CD8-positive, alpha-beta memory T cell (primary cell): ENCODE results near the gene SLC38A11. TPM values are rescaled to one million over a fixed set of nuclear protein-coding genes. Genes with fewer than 3 reads are reported as not detected.

ENCODE experiments used
- CTCF ChIA-PET: fragments of 350-600 bp; sonication (Branson Sonifier 250); formaldehyde crosslinking; loops from one replicate; lab custom pipeline; 2021; ENCODE audit warnings: antibody characterized with exemption; lab: Charles Lee
- POLR2A ChIA-PET: fragments of 350-600 bp; sonication (Branson Sonifier 250); formaldehyde crosslinking; loops from one replicate; lab custom pipeline; 2021; ENCODE audit warnings: antibody characterized with exemption; lab: Charles Lee
- DNase-seq, 5 donors: peaks; one replicate each; pipeline versions ENCODE4 v3.0.0 to v3.0.0-alpha.2; 2020 to 2022; ENCODE audit warnings: mixed read lengths in 1 of 5
- H3K27ac ChIP-seq: one replicate; pipeline ENCODE4 v1.7.0; 2013; ENCODE audit warnings: low read depth, mild to moderate bottlenecking, low read length, moderate library complexity
- H3K27me3 ChIP-seq: 2 replicates; pipeline ENCODE4 v1.7.0; 2013; ENCODE audit warnings: low read length, mild to moderate bottlenecking; ENCODE audit not compliant: insufficient read depth, poor library complexity, severe bottlenecking
- H3K36me3 ChIP-seq: 2 replicates; pipeline ENCODE4 v1.7.0; 2013; ENCODE audit warnings: mild to moderate bottlenecking, low read length, moderate library complexity; ENCODE audit not compliant: insufficient read depth
- H3K4me1 ChIP-seq: 2 replicates; pipeline ENCODE4 v1.7.0; 2013; ENCODE audit warnings: mild to moderate bottlenecking, low read length, moderate library complexity; ENCODE audit not compliant: insufficient read depth
- H3K4me3 ChIP-seq: 2 replicates; pipeline ENCODE4 v1.7.0; 2013; ENCODE audit warnings: mild to moderate bottlenecking, low read length
- H3K9me3 ChIP-seq: 2 replicates; pipeline ENCODE4 v1.7.0; 2013; ENCODE audit warnings: mild to moderate bottlenecking, low read length
- H3K27ac Mint-ChIP-seq, 8 donors: one replicate each; pipeline ENCODE4 v1.8.0; 2020 to 2021; ENCODE audit warnings: mixed read lengths in 8 of 8, mild to moderate bottlenecking in 6 of 8, inconsistent platforms in 3 of 8, moderate library complexity in 3 of 8
- H3K27me3 Mint-ChIP-seq, 2 donors: one replicate each; pipeline ENCODE4 v1.8.0; 2020 to 2021; ENCODE audit warnings: mixed read lengths in 2 of 2, mild to moderate bottlenecking in 1 of 2, moderate library complexity in 1 of 2
- H3K36me3 Mint-ChIP-seq, 3 donors: one replicate each; pipeline ENCODE4 v1.8.0; 2020 to 2021; ENCODE audit warnings: mixed read lengths in 3 of 3, inconsistent platforms in 1 of 3, mild to moderate bottlenecking in 1 of 3
- H3K4me1 Mint-ChIP-seq, 3 donors: one replicate each; pipeline ENCODE4 v1.8.0; 2020 to 2021; ENCODE audit warnings: mixed read lengths in 3 of 3, inconsistent platforms in 1 of 3, mild to moderate bottlenecking in 1 of 3
- H3K4me3 Mint-ChIP-seq, 7 donors: one replicate each; pipeline ENCODE4 v1.8.0; 2020 to 2021; ENCODE audit warnings: mixed read lengths in 7 of 7, mild to moderate bottlenecking in 6 of 7, moderate library complexity in 4 of 7, inconsistent platforms in 2 of 7
- H3K9me3 Mint-ChIP-seq, 5 donors: one replicate each; pipeline ENCODE4 v1.8.0; 2020 to 2022; ENCODE audit warnings: mixed read lengths in 5 of 5, mild to moderate bottlenecking in 3 of 5, moderate library complexity in 2 of 5, inconsistent platforms in 1 of 5
- polyA plus RNA-seq: library from polyadenylated mRNA; unstranded; fragments of 300-500 nt; fragmentation: Illumina TruSeq; gene quantifications from one replicate; pipeline ENCODE4 v1.2.3, GENCODE V29; 2021
- total RNA-seq, 2 experiments: library from RNA; stranded (reverse); gene quantifications; one replicate each; pipeline ENCODE4 v1.2.3, GENCODE V29; 2021

SLC38A11 gene
- total and polyA plus RNA-seq, 3 experiments from 2014 or later, result not detected

DNA sequence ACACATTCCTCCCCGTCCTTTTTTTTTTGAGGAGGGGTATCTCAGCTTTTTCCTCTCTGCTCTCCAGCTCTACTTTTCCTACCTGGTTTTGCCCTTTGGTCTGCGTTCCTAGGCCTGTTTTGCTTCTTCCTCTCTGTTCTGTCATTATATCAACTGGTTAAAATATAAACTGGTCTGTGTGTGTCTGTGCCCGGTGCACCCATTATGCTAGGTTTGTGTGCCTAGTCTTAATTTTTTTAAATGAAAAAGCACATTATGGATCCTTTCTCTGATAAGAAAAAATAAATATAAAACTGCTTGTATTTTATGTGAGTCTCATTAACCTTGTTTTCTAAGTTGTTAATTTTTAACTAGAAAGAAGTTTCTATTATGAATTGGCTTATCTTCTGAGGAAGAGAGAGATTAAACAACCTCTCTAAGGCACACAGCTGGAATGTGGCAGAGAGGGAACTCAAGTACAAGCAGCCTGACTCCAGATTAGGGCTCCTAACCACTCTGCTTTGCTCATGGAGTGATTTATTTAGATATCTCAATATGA, 17.4 kb downstream of the SLC38A11 start:
- no peaks in the 10 kb centered on the region for H3K36me3 ChIP-seq
- Mint-ChIP-seq H3K27me3 (no peaks in the 10 kb centered on the region), H3K36me3 (no peaks in the 10 kb centered on the region), H3K4me3 (no peak overlapping the region), H3K9me3 (no peaks in the 10 kb centered on the region), H3K27ac (no peak overlapping the region), H3K4me1 (no peaks in the 10 kb centered on the region)
- DNase-seq, result no peak
- no peaks in the 10 kb centered on the region for H3K4me1 ChIP-seq
- no peak overlapping the region for H3K4me3 ChIP-seq
- H3K27me3 ChIP-seq, result no peaks in the 10 kb centered on the region
- POLR2A ChIA-PET, result no interaction called here
- no peaks in the 10 kb centered on the region for H3K9me3 ChIP-seq
- no peak overlapping the region for H3K27ac ChIP-seq
- CTCF ChIA-PET, result no interaction called here

DNA sequence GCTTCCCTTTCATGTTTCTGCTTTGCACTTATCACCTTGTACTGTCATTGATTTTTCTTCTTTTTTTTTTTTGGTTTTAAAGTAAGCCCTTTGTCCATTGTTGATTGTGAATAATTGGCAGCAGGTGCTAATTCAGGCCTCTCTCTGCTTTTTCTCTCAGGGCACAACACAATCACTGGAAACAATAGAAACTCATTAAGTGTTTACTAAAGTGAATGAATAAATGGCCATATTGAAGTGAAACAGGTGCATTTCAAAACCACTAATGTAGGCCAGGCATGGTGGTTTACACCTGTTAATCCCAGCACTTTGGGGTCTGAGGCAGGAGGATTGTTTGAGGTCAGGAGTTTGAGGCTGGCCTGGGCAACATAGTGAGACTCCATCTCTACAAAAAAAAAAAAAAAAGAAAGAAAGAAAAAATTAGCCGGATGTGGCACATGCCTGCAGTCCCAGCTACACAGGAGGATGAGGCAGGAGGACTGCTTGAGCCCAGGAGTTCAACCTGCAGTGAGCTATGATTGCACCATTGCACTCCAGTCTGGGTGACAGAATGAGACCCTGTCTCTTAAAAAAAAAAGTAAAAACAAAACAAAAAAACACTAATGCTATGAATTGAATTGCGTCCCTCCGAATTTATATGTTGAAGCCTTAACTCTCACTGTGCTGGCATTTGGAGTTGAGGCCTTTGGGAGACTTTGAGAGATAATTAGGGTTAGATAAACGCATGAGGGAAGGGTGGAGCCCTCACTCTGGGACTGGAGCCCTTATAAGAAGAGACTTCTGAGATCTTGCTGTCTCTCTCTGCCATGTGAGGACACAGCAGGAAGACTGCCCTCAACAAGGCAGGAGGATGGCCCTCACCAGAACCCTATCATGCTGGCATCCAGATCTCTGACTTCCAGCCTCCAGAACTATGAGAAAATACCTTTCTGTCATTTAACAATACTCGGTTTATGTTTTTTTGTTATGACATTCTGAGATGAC, 19.9 kb downstream of the SLC38A11 start:
- POLR2A ChIA-PET, result no interaction called here
- no peaks in the 10 kb centered on the region for H3K27me3 Mint-ChIP-seq

DNA sequence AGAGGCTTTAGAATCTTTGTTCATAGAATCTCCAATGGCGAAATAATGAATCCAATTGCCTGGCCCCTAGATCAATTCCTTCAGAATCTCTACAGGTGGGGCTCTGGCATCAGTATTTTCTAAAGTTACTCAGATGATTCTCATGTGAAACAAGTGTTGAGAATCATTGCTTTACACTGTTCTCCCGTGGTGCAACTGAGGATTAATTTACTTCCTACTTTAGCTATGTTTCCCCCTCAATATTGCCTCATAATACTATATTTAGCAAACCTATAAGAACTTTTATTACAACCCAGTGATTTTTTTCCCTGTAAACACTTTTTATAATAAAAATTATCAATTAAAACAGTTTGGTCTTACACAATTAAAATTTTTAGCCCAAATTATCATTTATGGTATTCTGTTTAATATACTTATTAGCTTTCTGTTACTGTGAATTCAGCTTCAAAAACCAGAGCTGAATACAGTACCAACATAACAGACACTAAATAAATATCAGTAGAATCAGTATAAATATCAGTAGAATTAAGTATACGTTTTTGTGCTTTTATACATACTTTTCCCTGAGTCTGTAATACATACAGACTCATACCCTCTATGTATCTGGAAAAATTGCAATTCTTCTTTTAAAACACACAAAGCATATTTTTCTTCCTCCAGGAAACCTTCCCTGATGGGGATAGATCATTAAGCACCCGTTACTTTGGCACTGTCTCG, 20.8 kb downstream of the SLC38A11 start:
- no peak overlapping the region for H3K4me3 Mint-ChIP-seq
- H3K9me3 Mint-ChIP-seq, result peaks cover 0 to 10% (median 3%) of the 10 kb centered on the region in 5 donors
- ChIA-PET CTCF (no interaction called here), POLR2A (no interaction called here)
- no peaks in the 10 kb centered on the region for H3K36me3 ChIP-seq
- DNase-seq, result no peak
- peaks cover 0 to 1% of the 10 kb centered on the region in 2 donors for H3K27me3 Mint-ChIP-seq
- no peaks in the 10 kb centered on the region for H3K4me1 Mint-ChIP-seq
- no peaks in the 10 kb centered on the region for H3K4me1 ChIP-seq
- H3K9me3 ChIP-seq, result no peaks in the 10 kb centered on the region
- no peak overlapping the region for H3K4me3 ChIP-seq
- no peak overlapping the region for H3K27ac ChIP-seq
- no peaks in the 10 kb centered on the region for H3K36me3 Mint-ChIP-seq
- H3K27ac Mint-ChIP-seq, result no peak overlapping the region
- H3K27me3 ChIP-seq, result no peaks in the 10 kb centered on the region

More for the DNA sequence above, 19.9 kb downstream of the SLC38A11 start:
- Mint-ChIP-seq H3K27ac (no peak overlapping the region), H3K36me3 (no peaks in the 10 kb centered on the region), H3K4me3 (no peak overlapping the region), H3K9me3 (peaks cover 0 to 3% (median 0%) of the 10 kb centered on the region in 5 donors), H3K4me1 (no peaks in the 10 kb centered on the region)
- H3K27ac ChIP-seq, result no peak overlapping the region
- no peaks in the 10 kb centered on the region for H3K36me3 ChIP-seq
- CTCF ChIA-PET, result no interaction called here
- H3K4me1 ChIP-seq, result no peaks in the 10 kb centered on the region
- no peak for DNase-seq
- no peaks in the 10 kb centered on the region for H3K9me3 ChIP-seq
- no peaks in the 10 kb centered on the region for H3K27me3 ChIP-seq
- no peak overlapping the region for H3K4me3 ChIP-seq

DNA sequence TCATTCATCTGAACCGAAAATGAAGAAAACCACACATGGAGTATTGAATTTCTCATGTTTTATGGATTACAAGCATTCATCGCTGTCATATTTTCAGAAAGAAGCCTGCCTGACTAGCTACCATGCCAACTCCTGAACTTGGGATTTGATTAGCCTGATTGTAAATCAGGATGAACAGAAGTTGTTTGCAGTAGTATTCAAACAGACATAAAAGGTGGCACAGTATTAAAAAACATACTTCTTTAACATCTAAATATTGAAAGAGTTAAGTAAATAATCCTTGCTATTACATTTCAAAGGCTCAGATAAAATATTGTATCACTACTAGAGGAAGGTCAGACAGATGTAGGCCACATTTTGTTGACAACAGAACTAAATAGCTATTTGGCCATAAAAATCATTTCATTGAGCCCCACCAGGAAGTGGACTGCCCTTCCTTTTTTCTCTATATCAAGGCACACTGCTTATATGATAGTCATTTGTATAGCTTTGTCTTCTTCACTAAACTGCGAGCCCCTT, 21.6 kb downstream of the SLC38A11 start:
- no peak overlapping the region for H3K27ac ChIP-seq

DNA sequence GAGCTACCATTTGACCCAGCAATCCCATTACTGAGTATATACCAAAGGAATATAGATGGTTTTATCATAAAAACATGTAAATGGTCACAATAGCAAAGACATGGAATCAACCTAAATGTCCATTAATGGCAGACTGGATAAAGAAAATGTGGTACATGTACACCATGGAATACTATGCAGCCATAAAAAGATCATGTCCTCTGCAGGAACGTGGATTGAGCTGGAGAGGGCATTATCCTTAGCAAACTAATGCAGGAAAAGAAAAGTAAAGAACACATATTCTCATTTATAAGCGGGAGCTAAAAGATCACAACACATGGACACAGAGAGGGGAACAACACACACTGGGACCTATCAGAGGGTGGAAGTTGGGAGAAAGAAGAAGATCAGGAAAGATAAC, 22.9 kb downstream of the SLC38A11 start:
- no peak overlapping the region for H3K27ac ChIP-seq

More for the DNA sequence above, 21.6 kb downstream of the SLC38A11 start:
- Mint-ChIP-seq H3K36me3 (no peaks in the 10 kb centered on the region), H3K27me3 (peaks cover 0 to 1% of the 10 kb centered on the region in 2 donors), H3K4me3 (no peak overlapping the region), H3K9me3 (peaks cover 0 to 10% (median 3%) of the 10 kb centered on the region in 5 donors), H3K27ac (no peak overlapping the region), H3K4me1 (no peaks in the 10 kb centered on the region)
- POLR2A ChIA-PET, result no interaction called here
- no peaks in the 10 kb centered on the region for H3K9me3 ChIP-seq
- no peaks in the 10 kb centered on the region for H3K36me3 ChIP-seq
- CTCF ChIA-PET, result no interaction called here
- no peak for DNase-seq
- no peaks in the 10 kb centered on the region for H3K27me3 ChIP-seq
- H3K4me3 ChIP-seq, result no peak overlapping the region
- H3K4me1 ChIP-seq, result no peaks in the 10 kb centered on the region

DNA sequence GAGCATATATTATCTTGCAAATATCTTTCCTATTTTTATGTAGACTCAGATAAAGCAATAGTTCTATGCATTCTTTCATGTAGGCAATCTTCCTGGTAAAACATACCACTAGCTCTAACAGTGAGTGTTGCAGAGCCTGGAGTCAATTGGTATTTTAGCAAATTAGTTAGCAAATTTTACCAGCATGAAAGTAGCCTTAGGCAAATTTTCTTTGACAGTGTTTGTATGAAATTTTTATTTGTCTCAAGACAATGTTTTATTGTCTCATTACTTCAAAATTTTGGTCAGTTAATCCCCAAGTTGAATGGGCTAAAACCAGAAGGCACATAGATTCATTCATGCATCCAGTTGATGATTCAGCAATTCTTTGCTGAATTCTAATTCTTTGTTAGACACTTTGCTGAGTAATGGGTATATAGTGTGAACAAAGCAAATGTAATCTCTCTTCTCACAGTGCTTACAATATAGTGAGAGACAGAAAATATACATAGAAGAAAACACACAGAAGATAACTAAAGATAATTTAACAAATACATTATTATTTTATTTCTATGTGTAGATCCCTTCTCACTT, 27.1 kb downstream of the SLC38A11 start:
- H3K4me1 ChIP-seq, result no peaks in the 10 kb centered on the region
- H3K27ac ChIP-seq, result no peak overlapping the region
- H3K27me3 ChIP-seq, result no peaks in the 10 kb centered on the region
- H3K4me3 Mint-ChIP-seq, result no peak overlapping the region
- peaks cover 0 to 15% (median 3%) of the 10 kb centered on the region in 5 donors for H3K9me3 Mint-ChIP-seq
- no peak for DNase-seq
- H3K9me3 ChIP-seq, result no peaks in the 10 kb centered on the region
- no peak overlapping the region for H3K4me3 ChIP-seq
- no peak overlapping the region for H3K27ac Mint-ChIP-seq
- no peaks in the 10 kb centered on the region for H3K36me3 ChIP-seq
- H3K4me1 Mint-ChIP-seq, result no peaks in the 10 kb centered on the region
- ChIA-PET CTCF (no interaction called here), POLR2A (no interaction called here)
- H3K36me3 Mint-ChIP-seq, result no peaks in the 10 kb centered on the region
- H3K27me3 Mint-ChIP-seq, result peaks cover 0 to 1% of the 10 kb centered on the region in 2 donors

More for the DNA sequence above, 22.9 kb downstream of the SLC38A11 start:
- H3K4me3 Mint-ChIP-seq, result no peak overlapping the region
- H3K4me1 ChIP-seq, result no peaks in the 10 kb centered on the region
- no peaks in the 10 kb centered on the region for H3K9me3 ChIP-seq
- H3K4me1 Mint-ChIP-seq, result no peaks in the 10 kb centered on the region
- H3K36me3 ChIP-seq, result no peaks in the 10 kb centered on the region
- POLR2A ChIA-PET, result no interaction called here
- H3K36me3 Mint-ChIP-seq, result no peaks in the 10 kb centered on the region
- peaks cover 0 to 12% (median 3%) of the 10 kb centered on the region in 5 donors for H3K9me3 Mint-ChIP-seq
- CTCF ChIA-PET, result no interaction called here
- DNase-seq, result no peak
- H3K27ac Mint-ChIP-seq, result no peak overlapping the region
- no peaks in the 10 kb centered on the region for H3K27me3 ChIP-seq
- peaks cover 0 to 1% of the 10 kb centered on the region in 2 donors for H3K27me3 Mint-ChIP-seq
- no peak overlapping the region for H3K4me3 ChIP-seq

DNA sequence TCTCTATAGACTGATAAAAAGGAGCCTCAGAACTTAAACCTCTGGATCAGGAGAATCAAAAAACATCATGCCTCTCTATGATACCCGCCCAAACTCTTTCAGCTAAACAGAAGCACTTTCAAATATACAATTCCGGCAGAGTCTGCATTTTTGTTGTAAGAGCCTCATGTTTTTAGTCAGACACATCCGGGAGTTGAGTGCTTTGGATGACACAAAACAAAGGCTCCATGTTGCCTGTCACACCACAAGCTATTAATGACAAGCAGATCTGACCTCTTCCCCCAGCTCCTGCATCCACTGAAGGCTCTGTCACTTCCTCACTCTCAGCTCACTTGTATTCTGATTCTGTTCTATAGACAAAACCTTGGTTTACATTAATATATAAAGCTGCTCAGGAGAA, 33.2 kb downstream of the SLC38A11 start:
- Histone ChIP-seq H3K27me3 (no peaks in the 10 kb centered on the region), H3K27ac (no peak overlapping the region), H3K4me1 (no peaks in the 10 kb centered on the region), H3K36me3 (no peaks in the 10 kb centered on the region), H3K4me3 (no peak overlapping the region), H3K9me3 (no peaks in the 10 kb centered on the region)
- Mint-ChIP-seq H3K27me3 (no peaks in the 10 kb centered on the region), H3K4me1 (no peaks in the 10 kb centered on the region), H3K9me3 (peaks cover 0 to 7% (median 0%) of the 10 kb centered on the region in 5 donors), H3K36me3 (no peaks in the 10 kb centered on the region), H3K27ac (no peak overlapping the region), H3K4me3 (no peak overlapping the region)
- CTCF ChIA-PET, result no interaction called here
- DNase-seq, result no peak
- POLR2A ChIA-PET, result no interaction called here
